ENCODE results near the gene CD72. TPM values are rescaled to one million over a fixed set of nuclear protein-coding genes. Genes with fewer than 3 reads are reported as not detected.

CD72 gene
- total RNA-seq, 1 experiment from 2014 or later, result 0.15 TPM

- Histone ChIP-seq H2AFZ (ENCODE audit: low read length) (no peak overlapping the region), H3K9me3 (ENCODE audit: low read length) (no peaks in the 10 kb centered on the region), H3K79me2 (ENCODE audit: low read length) (no peaks in the 10 kb centered on the region), H4K20me1 (ENCODE audit: low read length) (no peaks in the 10 kb centered on the region), H3K4me3 (ENCODE audit: low read length) (no peak overlapping the region), H3K9me2 (replicated peaks; ENCODE audit: low read length) (no peaks in the 10 kb centered on the region), H3K4me1 (ENCODE audit: insufficient read depth, low read length) (no peaks in the 10 kb centered on the region), H3K27me3 (ENCODE audit: low read length) (no peaks in the 10 kb centered on the region), H3K36me3 (ENCODE audit: low read depth, low read length) (no peaks in the 10 kb centered on the region), H3K27ac (ENCODE audit: low read length) (no peak overlapping the region), H3K4me2 (ENCODE audit: low read length) (no peak overlapping the region), H3F3A (ENCODE audit: low read length, unreplicated experiment) (no peaks in the 10 kb centered on the region), H3K9ac (ENCODE audit: low read length) (no peak overlapping the region)
- ChIA-PET CTCF (interaction anchor here (0.7 kb wide), 1 partner anchor 456 kb away, joined by 3 read pairs; no protein-coding TSS in a partner anchor), POLR2A (ENCODE audit: unreplicated experiment) (no interaction called here)
- ATAC-seq (no peak), DNase-seq (no peak)
- BruUV-seq (replicated peaks), result no TSS peak
- intact Hi-C loops (cut with micrococcal nuclease), result no loop called here
- TF ChIP-seq EZH2 (IDR thresholded peaks at IDR 0.05; ENCODE audit: low read length, unreplicated experiment), result no peak
- no peak for TF ChIP-seq EZH2phosphoT487 (IDR thresholded peaks at IDR 0.05; ENCODE audit: borderline replicate concordance, low read length)
- TF ChIP-seq CTCF (conservative IDR thresholded peaks at IDR 0.05; ENCODE audit: low read depth, low read length), result no peak
Measured at GRCh38 chr9:35568196-35568595, 50.0 kb downstream of the CD72 start.

- POLR2A ChIA-PET (ENCODE audit: unreplicated experiment), result no interaction called here
Measured at GRCh38 chr9:35566417-35566816, 51.8 kb downstream of the CD72 start.

More at GRCh38 chr9:35566417-35566816, 51.8 kb downstream of the CD72 start:
- Histone ChIP-seq H4K20me1 (ENCODE audit: low read length) (no peaks in the 10 kb centered on the region), H3K4me1 (ENCODE audit: insufficient read depth, low read length) (no peaks in the 10 kb centered on the region), H3K9me3 (ENCODE audit: low read length) (no peaks in the 10 kb centered on the region), H3K9ac (ENCODE audit: low read length) (no peak overlapping the region), H2AFZ (ENCODE audit: low read length) (no peak overlapping the region), H3K36me3 (ENCODE audit: low read depth, low read length) (no peaks in the 10 kb centered on the region), H3K27me3 (ENCODE audit: low read length) (no peaks in the 10 kb centered on the region), H3K79me2 (ENCODE audit: low read length) (no peaks in the 10 kb centered on the region), H3F3A (ENCODE audit: low read length, unreplicated experiment) (no peaks in the 10 kb centered on the region), H3K27ac (ENCODE audit: low read length) (no peak overlapping the region), H3K9me2 (replicated peaks; ENCODE audit: low read length) (no peaks in the 10 kb centered on the region), H3K4me3 (ENCODE audit: low read length) (no peak overlapping the region), H3K4me2 (ENCODE audit: low read length) (no peak overlapping the region)
- ATAC-seq (no peak), DNase-seq (no peak)
- CTCF ChIA-PET, result no interaction called here
- intact Hi-C loops (cut with micrococcal nuclease), result no loop called here
- no TSS peak for BruUV-seq (replicated peaks)
- TF ChIP-seq EZH2 (IDR thresholded peaks at IDR 0.05; ENCODE audit: low read length, unreplicated experiment), result no peak
- no peak for TF ChIP-seq EZH2phosphoT487 (IDR thresholded peaks at IDR 0.05; ENCODE audit: borderline replicate concordance, low read length)
- TF ChIP-seq CTCF (conservative IDR thresholded peaks at IDR 0.05; ENCODE audit: low read depth, low read length), result no peak

All from PC-3 (cell line).